ENCODE data around the gene PNMA8B. TPM values are rescaled to one million over a fixed set of nuclear protein-coding genes. Genes with fewer than 3 reads are reported as not detected.

Gene PNMA8B
- 1.4 and 1.5 TPM in 2 replicates for total RNA-seq (2021)
- long read RNA-seq, full-length matches to known transcripts, result 3 of 3 reads
- long read RNA-seq, partial matches to known transcripts, result 0 of 3 reads
- long read RNA-seq, other reads (novel, unspliced or antisense), result 0 of 3 reads

GRCh38 chr19:46495786-46496099 lies at the start of gene PNMA8B:
PNMA8B (minus strand) TSS chr19:46495867; CDS start chr19:46495465, 402 bp downstream.
- Mint-ChIP-seq H3K9me3 (peaks cover 0 to 1% of the 10 kb centered on the region in 2 experiments; a peak in 1 of 5 replicates), H3K4me3 (peak within 1 kb of the TSS; percentile 44 to 70), H3K27me3 (ENCODE audit: low read depth) (peaks cover 37% of the 10 kb centered on the region), H3K36me3 (ENCODE audit: insufficient read depth in 1 of 3, low read depth in 3 of 3) (peaks cover 0 to 7% (median 3%) of the 10 kb centered on the region in 3 experiments; a peak in 3 of 7 replicates), H3K27ac (peak within 1 kb of the TSS in 1 of 3 experiments; percentile 68; a peak in 1 of 7 replicates), H3K4me1 (peaks cover 4 to 26% of the 10 kb centered on the region in 2 experiments; a peak in 3 of 4 replicates)
- Histone ChIP-seq H3K27me3 (ENCODE audit: insufficient read depth, low read length) (no peaks in the 10 kb centered on the region; the same call in 1 of the 2 replicates), H4K8ac (replicated peaks; ENCODE audit: insufficient read length, low read depth, low read length) (no peak within 1 kb of the TSS), H3K56ac (ENCODE audit: insufficient read length, low read depth, low read length) (no peak within 1 kb of the TSS), H3T11ph (ENCODE audit: low read length) (no peak within 1 kb of the TSS), H2AK5ac (ENCODE audit: insufficient read length, low read length) (no peak within 1 kb of the TSS), H3K9me3 (ENCODE audit: control insufficient read depth, low read depth, low read length) (no peaks in the 10 kb centered on the region), H3K23ac (ENCODE audit: insufficient read length, low read depth, low read length) (no peak within 1 kb of the TSS), H4K20me1 (ENCODE audit: control insufficient read depth, insufficient read depth, insufficient read length) (no peaks in the 10 kb centered on the region), H4K91ac (ENCODE audit: insufficient read length, low read depth, low read length) (no peak within 1 kb of the TSS), H2BK20ac (ENCODE audit: low read depth, low read length, poor library complexity, severe bottlenecking) (no peak within 1 kb of the TSS), H2BK120ac (ENCODE audit: low read depth, low read length, poor library complexity, severe bottlenecking) (no peak within 1 kb of the TSS), H3K4me1 (ENCODE audit: insufficient read depth, low read length) (no peaks in the 10 kb centered on the region), H3K4me2 (ENCODE audit: insufficient read depth, insufficient read length, low read length) (peak within 1 kb of the TSS; percentile 36), H2BK15ac (ENCODE audit: low read depth, low read length) (no peak within 1 kb of the TSS), H3K4ac (ENCODE audit: low read depth, low read length) (no peak within 1 kb of the TSS), H3K79me1 (ENCODE audit: insufficient read depth, low read depth, low read length, poor library complexity, severe bottlenecking) (no peaks in the 10 kb centered on the region), H3K9ac (ENCODE audit: extremely low read depth, insufficient read length, low read length) (no peak within 1 kb of the TSS), H3K79me2 (ENCODE audit: insufficient read depth, low read length) (no peaks in the 10 kb centered on the region), H3K23me2 (ENCODE audit: insufficient read length, low read depth, low read length, poor library complexity, severe bottlenecking) (peaks cover 11% of the 10 kb centered on the region), H3K27ac (ENCODE audit: insufficient read length, low read depth, low read length) (no peak within 1 kb of the TSS), H2BK5ac (ENCODE audit: insufficient read length, low read length) (no peak within 1 kb of the TSS), H3K14ac (ENCODE audit: insufficient read depth, low read length) (0 out of 2 replicates have a peak within 1 kb of the TSS, but pooled peaks have one; percentile 36), H2BK12ac (ENCODE audit: insufficient read length, low read depth, low read length) (no peak within 1 kb of the TSS), H2AFZ (ENCODE audit: low read length) (no peak within 1 kb of the TSS), H3K18ac (ENCODE audit: insufficient read length, low read depth, low read length) (no peak within 1 kb of the TSS), H4K5ac (ENCODE audit: insufficient read length, low read depth, low read length) (no peak within 1 kb of the TSS)
- no peak for TF ChIP-seq CTCF (conservative IDR thresholded peaks at IDR 0.05)
- no CpG with 5 or more reads among the region's 29 CpGs for WGBS (ENCODE audit: extremely low coverage, insufficient read length, low lambda C conversion rate)
- peak; percentile 96 for DNase-seq
